Stimulated activated CD4-positive, alpha-beta T cell treated with anti-CD3 and anti-CD28 coated beads, Interleukin-15, amount 100 ng/mL, for 24 hours (primary cell): Measurements from ENCODE around the gene ANO5.
A peak's percentile ranks its signal among the peaks of the same experiment; 100 is the strongest.

Source experiments
- DNase-seq: peaks from one replicate; pipeline ENCODE4 v3.0.0-alpha.2; 2020

Gene ANO5, protein sequence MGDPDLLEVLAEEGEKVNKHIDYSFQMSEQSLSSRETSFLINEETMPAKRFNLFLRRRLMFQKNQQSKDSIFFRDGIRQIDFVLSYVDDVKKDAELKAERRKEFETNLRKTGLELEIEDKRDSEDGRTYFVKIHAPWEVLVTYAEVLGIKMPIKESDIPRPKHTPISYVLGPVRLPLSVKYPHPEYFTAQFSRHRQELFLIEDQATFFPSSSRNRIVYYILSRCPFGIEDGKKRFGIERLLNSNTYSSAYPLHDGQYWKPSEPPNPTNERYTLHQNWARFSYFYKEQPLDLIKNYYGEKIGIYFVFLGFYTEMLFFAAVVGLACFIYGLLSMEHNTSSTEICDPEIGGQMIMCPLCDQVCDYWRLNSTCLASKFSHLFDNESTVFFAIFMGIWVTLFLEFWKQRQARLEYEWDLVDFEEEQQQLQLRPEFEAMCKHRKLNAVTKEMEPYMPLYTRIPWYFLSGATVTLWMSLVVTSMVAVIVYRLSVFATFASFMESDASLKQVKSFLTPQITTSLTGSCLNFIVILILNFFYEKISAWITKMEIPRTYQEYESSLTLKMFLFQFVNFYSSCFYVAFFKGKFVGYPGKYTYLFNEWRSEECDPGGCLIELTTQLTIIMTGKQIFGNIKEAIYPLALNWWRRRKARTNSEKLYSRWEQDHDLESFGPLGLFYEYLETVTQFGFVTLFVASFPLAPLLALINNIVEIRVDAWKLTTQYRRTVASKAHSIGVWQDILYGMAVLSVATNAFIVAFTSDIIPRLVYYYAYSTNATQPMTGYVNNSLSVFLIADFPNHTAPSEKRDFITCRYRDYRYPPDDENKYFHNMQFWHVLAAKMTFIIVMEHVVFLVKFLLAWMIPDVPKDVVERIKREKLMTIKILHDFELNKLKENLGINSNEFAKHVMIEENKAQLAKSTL

GRCh38 chr11:22192642-22193347, at the start of gene ANO5:
Gene ANO5 (plus strand): TSS chr11:22193085. CDS start chr11:22193493, 408 bp downstream.
- DNase-seq: peak; percentile 8

- no peak for DNase-seq
These were observed 41.2 kb upstream of the ANO5 start for GRCh38 chr11:22151649-22152197.

- no peak for DNase-seq
These were observed 35.4 kb upstream of the ANO5 start for GRCh38 chr11:22157531-22157930.

DNA sequence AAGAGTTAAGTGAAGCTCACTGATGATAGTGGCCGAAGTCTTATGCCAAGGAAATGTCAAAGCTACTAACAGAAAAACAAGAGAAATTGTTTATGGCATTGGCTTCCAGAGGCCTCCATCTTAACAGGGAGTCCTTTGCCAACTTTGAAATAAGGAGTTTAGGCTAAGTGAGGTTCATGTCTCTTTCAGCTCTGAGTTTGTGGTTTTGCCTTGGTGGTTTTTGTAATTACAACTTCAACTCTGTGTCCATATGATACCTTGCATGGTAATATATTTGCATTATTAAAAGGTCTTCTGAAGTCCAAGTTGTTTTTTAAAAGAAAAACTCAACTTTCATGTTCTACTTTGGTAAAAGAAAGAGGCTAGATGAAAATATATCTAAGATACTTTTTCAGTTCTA, 31.4 kb upstream of the ANO5 start:
- DNase-seq: no peak

GRCh38 chr11:22162756-22163155, 30.1 kb upstream of the ANO5 start:
- no peak for DNase-seq

DNA sequence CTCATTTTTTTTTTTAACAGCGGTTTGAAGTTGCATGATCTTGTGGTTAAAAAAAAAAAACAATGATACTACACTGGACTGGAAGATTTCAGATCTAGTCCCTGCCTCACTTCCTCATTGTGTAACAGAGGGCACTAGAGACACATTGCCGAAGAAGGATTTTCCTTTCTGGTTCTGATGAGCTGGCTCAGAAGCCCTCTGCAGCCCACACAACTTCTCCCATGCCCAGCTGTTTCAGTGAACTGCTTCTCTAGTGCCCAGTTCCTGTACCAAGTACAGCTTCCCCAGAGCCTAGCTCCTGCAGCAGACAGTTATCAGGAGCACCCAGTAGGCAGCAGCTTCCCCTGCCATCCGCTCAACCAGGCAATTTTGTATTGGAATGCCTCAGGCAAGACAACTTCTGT, 29.5 kb upstream of the ANO5 start:
- no peak for DNase-seq

GRCh38 chr11:22165087-22165486, 27.8 kb upstream of the ANO5 start:
- no peak for DNase-seq

DNA sequence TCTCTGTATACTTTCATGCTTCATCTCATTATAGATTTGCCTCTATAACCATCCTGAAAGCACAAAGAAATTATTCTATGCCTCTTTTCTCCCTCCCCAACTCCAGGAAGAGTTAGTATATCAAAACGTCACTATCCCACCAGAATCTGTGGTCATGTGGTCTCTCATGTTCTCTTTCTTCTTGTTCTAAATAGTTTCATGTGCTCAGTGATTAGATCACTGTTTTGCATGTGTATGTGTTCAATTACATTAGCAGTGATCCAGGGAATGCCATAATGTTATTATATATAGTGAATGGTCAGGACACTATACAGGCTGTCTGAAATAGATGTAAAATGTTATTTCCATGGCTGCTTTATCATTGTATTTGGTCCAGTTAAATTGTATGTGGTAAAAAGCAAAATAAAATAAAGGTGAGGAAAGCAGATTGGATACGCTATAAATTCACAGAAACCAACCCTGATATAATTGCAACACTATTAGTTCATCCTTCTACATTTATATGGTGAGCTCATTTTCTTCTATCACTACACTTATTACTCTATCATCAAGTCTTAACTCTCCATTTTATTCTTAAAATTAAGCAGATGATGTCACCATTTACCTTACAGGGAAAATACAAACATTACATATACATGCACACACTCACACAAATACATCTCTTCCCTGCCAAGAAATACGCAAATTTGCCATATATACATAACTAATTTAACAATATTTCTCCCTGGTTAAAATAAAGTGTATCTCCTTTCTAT, 26.9 kb upstream of the ANO5 start:
- no peak for DNase-seq

DNA sequence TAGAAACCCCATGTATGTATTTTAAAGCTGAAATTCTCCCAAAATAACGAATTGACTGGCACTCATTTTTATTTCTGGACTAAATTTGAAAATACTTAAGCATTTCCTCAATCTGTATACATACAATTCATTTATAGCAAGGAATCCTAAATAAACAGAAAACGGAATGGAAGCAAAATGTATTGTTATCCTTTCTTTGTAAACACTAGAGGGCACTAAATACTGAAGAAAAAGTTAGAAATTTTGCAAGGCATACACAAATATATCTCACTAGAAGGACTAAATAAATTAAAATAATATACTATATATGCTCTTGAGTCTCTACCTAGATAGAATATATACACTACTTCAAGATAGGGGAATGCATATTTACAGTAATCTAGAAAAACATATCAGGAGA, 23.1 kb upstream of the ANO5 start:
- no peak for DNase-seq

DNA sequence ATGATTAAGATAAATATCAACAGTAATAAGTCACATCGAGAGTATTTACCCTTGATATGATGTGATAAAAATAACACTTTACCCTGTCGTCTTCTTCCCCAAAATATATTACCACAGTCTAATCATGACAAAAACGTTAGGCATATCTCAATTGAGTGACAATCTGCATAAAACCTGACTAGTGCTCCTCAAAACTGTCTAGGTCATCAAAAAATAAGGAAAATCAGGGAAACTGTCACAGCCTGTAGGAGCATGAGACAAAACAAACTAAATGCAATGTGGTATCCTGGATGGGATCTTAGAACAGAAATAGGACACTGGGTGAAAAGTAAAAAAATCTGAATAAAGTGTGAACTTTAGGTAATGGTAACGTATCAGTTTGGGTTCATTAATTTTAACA, 19.4 kb upstream of the ANO5 start:
- no peak for DNase-seq

- DNase-seq: no peak
These were observed 15.7 kb upstream of the ANO5 start for GRCh38 chr11:22177186-22177585.

DNA sequence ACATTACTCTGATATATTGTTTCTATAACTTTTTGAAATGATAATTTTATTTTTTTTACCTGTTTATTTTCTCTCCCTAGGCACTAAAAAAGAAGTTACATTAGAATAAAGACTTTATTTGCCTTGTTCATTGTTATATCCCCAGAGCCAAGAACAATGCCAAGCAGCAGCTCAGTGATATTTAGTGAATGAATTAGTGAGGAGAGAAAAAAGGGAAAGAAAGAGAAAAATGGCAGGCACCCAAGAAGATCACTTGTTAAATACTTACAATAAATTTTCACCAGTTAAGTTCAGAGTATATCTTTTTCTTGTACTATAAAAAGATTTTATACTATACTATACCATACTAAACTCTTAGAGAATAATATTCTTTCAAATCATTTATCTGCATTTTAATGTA, 13.3 kb upstream of the ANO5 start:
- no peak for DNase-seq

GRCh38 chr11:22180131-22180530, 12.8 kb upstream of the ANO5 start:
- no peak for DNase-seq

DNA sequence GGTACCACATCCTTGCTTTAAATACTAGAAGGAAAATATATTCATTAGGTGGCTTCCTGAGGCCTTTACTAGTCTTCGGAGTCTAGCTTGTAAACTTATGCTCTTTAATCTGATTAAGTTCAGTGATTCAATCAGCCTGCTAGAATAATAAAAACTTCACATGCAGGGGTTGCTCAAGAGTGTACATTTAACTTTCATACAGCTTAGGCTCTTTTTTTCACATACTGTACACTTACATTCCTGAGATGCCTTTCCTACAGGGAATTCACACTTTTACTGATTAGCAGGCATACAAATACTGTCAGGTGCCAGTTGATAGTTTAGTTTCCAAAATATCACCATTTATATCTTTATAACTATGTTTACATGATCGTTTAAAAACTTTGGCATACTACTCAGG, 3.2 kb upstream of the ANO5 start:
- DNase-seq: no peak

- DNase-seq: no peak
These were observed 1.9 kb upstream of the ANO5 start for GRCh38 chr11:22190827-22191463.

- no peak for DNase-seq
These were observed 620 bp upstream of the ANO5 start for GRCh38 chr11:22192289-22192641.

GRCh38 chr11:22193348-22194051, 615 bp downstream of the ANO5 start:
- DNase-seq: peak; percentile 1

- DNase-seq: no peak
These were observed 1.4 kb downstream of the ANO5 start for GRCh38 chr11:22194306-22194705.

DNA sequence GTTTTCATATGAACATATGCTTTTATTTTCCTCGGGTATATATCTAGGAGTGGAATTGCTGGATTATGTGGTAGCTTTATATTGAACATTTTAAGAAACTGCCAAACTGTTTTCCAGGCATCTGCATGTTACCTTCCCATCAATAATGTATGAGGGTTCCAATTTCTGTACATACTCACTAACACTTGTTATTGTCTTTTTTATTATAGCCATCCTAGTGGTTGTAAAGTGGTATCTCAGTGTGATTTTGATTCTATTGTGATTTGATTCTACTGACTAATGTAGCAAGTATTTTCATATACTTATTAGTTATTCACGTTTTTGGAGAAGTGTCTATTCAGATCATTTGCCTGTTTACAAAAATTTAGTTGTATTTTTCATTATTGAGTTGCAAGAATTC, 2.0 kb downstream of the ANO5 start:
- no peak for DNase-seq

GRCh38 chr11:22197139-22198005, 4.5 kb downstream of the ANO5 start:
- DNase-seq: no peak
